GM18861 (cell line): ENCODE results near the gene BRD8.
"Not testable (repeated sequence)": the region's sequence is repeated elsewhere in the genome, so short reads cannot be mapped to it uniquely, and the experiment has no call there.

Experiments
- ATAC-seq: cut with Tn5 transposase; IDR thresholded peaks from one replicate; pipeline ENCODE4 v1.9.1; 2021; ENCODE audit not compliant: unreplicated experiment

The BRD8 gene

GRCh38 chr5:138159666-138160065 is 18.8 kb downstream of the BRD8 start:
- ATAC-seq: no peak

DNA sequence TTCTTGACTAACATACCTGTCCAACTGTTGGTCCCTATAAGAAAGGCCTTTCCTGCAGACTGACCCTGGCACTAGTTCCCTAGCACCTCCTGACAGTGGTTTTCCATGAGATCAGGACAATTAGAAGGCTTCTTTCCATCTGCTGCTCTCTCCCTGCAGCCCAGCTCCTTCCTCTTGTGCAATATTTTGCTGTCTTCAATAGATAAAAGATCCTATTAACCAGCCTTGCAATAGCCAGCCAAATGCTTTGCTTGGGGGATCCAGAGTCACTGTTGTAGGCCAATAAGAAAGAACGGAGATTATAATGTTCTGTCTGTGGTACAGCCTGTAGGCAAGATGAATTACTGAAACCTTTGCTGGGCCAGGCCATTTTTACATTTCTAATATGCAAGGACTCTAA is 20.8 kb downstream of the BRD8 start:
- no peak for ATAC-seq

DNA sequence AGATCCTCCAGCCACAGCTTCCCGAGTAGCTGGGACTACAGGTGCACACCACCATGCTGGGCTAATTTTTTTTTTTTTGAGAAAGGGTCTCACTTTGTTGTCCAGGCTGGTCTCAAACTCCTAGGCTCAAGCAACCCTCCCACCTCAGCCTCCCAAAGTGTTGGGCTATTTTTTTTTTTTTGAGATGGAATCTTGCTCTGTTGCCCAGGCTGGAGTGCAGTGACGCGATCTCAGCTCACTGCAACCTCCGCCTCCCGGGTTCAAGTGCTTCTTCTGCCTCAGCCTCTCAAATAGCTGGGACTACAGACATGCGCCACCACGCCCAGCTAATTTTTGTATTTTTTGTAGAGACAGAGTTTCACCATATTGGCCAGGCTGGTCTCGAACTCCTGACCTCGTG is 22.5 kb downstream of the BRD8 start:
- not testable (repeated sequence) for ATAC-seq

DNA sequence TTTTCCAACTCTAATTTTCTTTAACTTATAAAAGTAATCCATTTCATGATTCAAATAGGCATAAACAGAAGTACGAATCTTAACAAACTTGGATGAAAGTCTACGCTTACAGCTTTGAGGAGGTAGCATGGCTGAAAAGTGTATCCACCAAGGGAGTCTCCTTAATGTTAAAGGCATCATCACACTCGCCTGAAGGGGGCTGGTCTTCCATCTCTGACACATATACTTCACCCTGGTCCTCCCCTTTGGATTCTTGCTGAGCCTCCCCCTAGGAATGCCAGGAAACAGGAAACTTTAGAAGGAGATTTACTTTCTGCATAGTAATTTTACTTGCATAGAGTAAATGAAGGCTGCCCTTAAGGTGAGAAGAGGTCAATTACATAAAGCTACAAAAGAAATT is 28.9 kb downstream of the BRD8 start:
- ATAC-seq: no peak

DNA sequence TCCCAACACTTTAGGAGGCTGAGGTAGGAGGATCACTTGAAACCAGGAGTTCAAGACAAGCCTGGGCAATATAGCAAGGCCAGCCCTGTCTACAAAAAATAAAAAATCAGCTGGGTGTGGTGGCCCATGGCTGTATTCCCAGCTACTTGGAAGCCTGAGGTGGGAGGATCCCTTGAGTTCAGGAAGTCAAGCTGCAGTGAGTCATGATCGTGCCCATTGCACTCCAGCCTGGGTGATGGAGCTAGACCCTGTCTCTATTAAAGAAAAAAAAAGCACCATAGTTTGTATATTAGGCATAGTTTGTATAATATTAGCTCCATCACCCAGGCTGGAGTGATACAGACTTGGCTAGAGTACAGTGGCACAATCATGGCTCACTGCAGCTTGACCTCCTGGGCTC is 29.6 kb downstream of the BRD8 start:
- no peak for ATAC-seq

DNA sequence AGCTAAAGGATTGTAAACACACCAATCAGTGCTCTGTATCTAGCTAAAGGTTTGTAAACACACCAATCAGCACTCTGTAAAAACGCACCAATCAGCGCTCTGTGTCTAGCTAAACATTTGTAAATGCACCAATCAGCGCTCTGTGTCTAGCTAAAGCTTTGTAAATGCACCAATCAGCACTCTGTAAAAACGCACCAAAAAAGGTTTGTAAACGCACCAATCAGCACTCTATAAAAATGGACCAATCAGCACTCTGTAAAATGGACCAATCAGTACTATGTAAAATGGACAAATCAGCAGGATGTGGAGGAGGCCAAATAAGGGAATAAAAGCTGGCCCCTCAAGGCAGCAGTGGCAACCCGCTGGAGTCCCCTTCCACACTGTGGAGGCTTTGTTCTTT is 34.9 kb downstream of the BRD8 start:
- not testable (repeated sequence) for ATAC-seq

GRCh38 chr5:138141734-138142133 is 36.7 kb downstream of the BRD8 start:
- ATAC-seq: no peak

- no peak for ATAC-seq
Observed at GRCh38 chr5:138140268-138140667, 38.2 kb downstream of the BRD8 start.

DNA sequence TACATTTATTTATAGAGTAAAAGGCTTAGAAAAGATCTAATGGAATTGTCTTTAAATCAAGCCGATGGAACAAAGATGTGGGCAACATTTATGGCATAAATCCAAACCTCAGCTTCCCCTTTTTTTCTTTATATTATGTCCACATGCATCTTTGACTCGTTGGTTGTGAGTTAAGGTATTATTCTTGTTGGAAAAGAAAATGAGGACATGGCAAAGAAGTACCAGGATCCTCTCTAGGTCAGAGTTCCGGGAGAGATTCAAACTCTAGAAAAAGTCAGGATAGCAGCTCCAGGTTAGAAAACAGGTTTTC is 38.7 kb downstream of the BRD8 start:
- ATAC-seq: no peak

DNA sequence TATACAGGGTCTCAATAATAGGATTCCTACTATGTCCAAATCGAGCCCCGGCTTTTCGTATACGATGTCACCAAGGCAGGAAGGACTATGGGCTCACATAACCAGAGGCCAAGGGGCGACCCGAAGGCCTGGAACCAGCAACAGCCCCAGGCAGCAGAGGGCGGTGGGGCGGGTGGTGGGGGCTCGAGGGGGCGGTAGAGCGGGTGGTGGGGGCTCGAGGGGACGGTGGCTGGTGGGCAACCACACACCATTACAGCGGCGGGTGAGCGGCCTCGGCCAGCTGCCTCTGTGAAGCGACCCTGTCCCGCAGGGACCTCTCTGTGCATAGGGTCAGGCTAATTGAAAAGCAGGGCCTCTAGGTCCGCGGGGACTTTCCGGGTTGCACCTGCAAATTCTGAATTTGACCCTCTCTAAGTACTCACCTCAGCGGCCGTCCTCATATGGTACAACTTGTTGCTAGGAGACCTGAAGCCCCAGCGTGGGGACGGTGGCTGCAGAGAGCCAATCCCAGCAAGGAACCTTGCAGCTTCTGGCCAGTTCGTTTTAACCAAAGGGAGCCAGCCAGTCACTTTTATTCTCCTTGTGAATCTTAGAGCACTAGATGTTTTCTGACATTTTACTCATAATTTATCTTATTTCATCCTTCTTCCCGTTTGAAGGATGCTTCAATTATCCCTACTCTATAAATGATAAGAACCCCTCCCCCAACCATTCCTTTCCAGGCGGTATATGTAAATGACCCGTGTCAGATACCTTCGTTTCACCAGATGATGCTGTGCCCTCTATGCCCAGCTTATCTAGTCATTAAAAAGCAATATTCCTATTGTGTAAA is 39.3 kb downstream of the BRD8 start, which contains the start of gene NME5:
TSS of gene NME5 (minus strand) at position 480 of the 832 bp plus-strand sequence. CDS start 648 bp downstream, outside the sequence.
- ATAC-seq: no peak

DNA sequence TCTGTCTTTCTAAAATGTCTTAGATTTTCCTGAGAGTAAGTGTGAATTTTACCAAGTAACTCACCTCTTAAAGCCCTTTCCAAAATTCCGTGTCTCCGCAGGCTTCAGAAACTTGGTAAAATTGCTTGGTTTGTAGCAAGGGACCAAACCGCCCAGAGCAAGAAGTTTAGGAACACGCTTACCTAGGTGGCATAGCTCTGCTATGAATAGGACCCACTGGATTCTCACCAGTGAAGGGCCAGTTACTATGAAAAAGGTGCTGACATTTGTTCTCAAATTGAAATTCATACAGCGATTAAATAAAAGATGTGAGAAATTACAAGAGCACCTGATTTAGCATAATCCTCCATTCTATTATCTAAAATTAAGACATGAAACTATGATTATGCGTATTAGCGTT is 45.9 kb downstream of the BRD8 start:
- ATAC-seq: no peak

GRCh38 chr5:138129347-138129746 is 49.1 kb downstream of the BRD8 start:
- no peak for ATAC-seq

DNA sequence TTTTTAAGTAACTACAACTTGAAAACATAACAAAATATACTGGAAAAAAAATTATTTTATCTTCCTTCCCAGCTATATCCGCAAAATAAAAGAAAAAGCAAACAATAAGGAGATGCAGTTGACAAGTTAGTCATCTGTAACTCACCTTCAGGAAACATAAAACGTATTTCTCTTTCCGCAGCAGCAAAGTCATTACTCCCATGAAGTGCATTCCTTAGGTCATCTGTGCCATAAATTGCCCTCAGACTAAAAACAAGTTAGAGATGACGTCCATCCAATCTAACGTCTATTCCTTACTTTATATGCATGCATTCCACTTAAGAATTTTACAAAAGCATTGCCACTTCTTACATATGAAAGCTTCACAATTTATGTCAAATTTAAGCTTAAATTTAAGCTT is 50.1 kb downstream of the BRD8 start:
- no peak for ATAC-seq

DNA sequence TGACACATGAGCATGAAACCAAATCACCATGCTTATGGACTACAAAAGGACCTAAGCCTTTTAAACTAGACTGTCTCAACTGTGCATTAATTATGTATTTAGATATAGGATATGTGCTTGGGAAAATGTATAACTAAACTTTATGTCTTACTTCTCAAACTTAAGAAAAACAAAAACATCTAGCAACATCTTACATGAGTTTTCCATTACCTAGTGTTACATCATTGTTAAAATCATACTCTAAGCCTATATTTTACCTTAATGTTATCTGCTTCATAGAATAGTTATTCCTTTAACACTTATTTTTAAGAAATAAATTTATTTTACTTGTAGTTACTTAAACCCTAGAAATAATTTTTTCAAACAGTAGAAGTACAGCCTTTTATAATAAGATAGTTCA is 63.2 kb downstream of the BRD8 start:
- no peak for ATAC-seq

- no peak for ATAC-seq
Observed at GRCh38 chr5:138111937-138112336, 66.5 kb downstream of the BRD8 start.

DNA sequence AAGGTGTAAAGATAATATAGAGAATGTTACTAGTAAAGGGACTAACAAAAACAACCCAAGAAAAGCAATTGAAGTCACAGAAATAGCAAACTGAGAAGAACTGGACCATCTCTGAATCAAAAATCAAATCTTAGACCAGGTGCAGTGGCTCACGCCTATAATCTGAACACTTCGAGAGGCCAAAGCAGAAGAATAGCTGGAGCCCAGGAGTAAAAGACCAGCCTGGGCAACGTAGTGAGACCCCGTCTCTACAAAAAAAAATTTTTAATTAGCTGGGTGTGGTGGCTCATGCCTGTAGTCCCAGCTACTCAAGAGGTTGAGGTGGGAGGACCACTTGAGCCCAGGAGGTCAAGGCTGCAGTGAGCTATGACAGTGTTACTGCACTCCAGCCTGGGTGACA is 67.2 kb downstream of the BRD8 start:
- no peak for ATAC-seq

DNA sequence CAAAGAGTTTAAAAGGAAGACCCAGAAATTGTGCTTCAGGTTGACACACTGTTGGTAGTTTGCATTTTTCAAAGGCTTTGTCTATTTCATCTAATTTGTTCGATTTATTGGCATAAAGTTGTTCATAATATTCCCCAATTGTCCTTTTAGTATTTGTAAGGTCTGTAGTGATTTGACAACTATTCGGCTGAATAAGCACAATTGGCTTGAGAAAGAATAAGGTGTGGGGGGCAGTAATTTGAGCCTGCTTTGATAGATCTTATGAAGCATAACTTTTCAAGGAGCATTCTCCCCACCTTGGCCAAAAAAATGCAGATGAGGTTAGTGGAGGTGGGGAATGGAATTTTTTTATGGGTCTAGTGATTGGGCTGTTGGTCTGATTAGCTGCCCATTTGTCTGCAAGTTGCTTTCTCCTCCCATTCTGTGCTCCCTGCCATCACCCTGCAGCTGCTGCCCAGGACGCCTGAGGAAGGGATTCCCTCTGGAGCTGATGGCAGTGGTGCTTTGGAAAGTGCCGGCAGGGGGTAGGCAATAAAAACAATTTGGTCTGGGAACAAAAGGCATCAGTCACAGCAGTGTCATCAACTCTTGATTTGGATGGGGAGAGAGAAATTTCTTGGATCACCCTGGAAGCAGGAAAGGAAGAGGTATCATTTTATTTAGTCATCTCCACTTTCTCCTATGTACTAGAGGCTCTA is 68.0 kb downstream of the BRD8 start:
- ATAC-seq: no peak

DNA sequence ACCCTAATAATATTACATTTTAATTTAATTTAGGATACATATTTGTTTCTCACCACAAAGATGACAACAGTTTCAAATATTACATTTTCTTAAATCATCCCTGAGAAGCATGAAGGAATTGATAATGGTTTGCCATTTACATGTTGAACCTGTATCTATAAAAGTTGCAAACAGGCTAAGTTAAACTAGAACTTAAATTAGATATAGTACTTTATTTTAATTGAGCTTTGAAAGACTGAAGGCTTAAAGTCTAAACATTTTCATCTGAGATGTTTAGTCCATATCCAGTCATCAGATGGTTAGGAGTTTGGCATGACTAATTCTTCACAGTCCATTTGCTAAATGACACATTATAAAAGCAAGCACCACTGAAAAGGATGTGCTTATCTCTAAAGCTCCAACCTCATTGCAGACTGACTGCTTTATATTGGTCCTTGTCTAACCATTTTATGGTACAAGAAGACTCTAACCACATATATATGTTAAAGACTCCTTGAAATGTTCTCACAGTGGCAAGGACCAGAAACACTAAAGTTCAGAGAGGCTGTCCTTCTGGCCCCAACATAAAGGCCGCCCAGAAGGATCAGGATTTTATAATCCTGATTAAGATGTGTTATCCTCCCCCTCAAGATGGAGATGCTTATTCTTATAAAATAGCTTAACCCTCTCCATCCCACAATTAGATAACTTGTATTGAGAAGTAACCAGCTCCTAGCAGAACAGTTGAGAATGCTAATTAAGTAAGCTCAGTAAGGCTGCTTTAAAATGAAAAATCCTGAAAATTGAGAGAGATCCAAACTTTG is 68.8 kb downstream of the BRD8 start:
- ATAC-seq: no peak

- no peak for ATAC-seq
Observed at GRCh38 chr5:138107213-138107612, 71.2 kb downstream of the BRD8 start.

GRCh38 chr5:138105709-138106108 is 72.7 kb downstream of the BRD8 start:
- no peak for ATAC-seq

- ATAC-seq: no peak
Observed at GRCh38 chr5:138103319-138103637, 75.2 kb downstream of the BRD8 start.
